GM12872 (cell line): ENCODE measurements around the gene METTL3.

ENCODE experiments used
- CTCF ChIP-seq: IDR thresholded peaks from 3 replicates; pipeline ENCODE4 v1.5.1; 2011; ENCODE audit warnings: low read depth, mild to moderate bottlenecking, low read length, moderate library complexity; ENCODE audit not compliant: insufficient read depth

Gene METTL3

GRCh38 chr14:21506557-21506956 lies 4.6 kb downstream of the METTL3 start:
- no peak for TF ChIP-seq CTCF

GRCh38 chr14:21505012-21505553 lies 6.1 kb downstream of the METTL3 start:
- no peak for TF ChIP-seq CTCF

GRCh38 chr14:21503376-21503775 lies 7.8 kb downstream of the METTL3 start:
- no peak for TF ChIP-seq CTCF

- no peak for TF ChIP-seq CTCF
These were observed 9.6 kb downstream of the METTL3 start for GRCh38 chr14:21501568-21501967.

- TF ChIP-seq CTCF: peak; percentile 57; the same call in 2 of the 3 replicates
These were observed 12.3 kb downstream of the METTL3 start for GRCh38 chr14:21498540-21499526.

- no peak for TF ChIP-seq CTCF
These were observed 14.7 kb downstream of the METTL3 start for GRCh38 chr14:21496453-21496852.

GRCh38 chr14:21494902-21495762 lies 16.0 kb downstream of the METTL3 start:
- no peak for TF ChIP-seq CTCF
